Neural progenitor cell (in vitro differentiated cells): Measurements from ENCODE around the gene GKN1.

Source experiments
- CTCF ChIP-seq: fragments of 200-600 bp; sonication (generic); IDR thresholded peaks from 2 replicates; pipeline ENCODE4 v1.5.1; 2017; ENCODE audit warnings: antibody characterized with exemption, mild to moderate bottlenecking
- EZH2 ChIP-seq: fragments of 200-600 bp; sonication (generic); IDR thresholded peaks from 2 replicates; pipeline ENCODE4 v1.6.1; 2017; ENCODE audit warnings: antibody characterized with exemption, mild to moderate bottlenecking, moderate library complexity

GRCh38 chr2:68969736-68970490, 4.5 kb upstream of the GKN1 start:
- TF ChIP-seq CTCF (no peak), EZH2 (no peak)
